ENCODE measurements around the gene PGAP6. TPM values are rescaled to one million over a fixed set of nuclear protein-coding genes. Genes with fewer than 3 reads are reported as not detected.

PGAP6 gene
- total RNA-seq, 1 donor from 2014 or later: 44.5 TPM

- Mint-ChIP-seq H3K9me3 (no peaks in the 10 kb centered on the region), H3K27me3 (no peaks in the 10 kb centered on the region), H3K27ac (no peak overlapping the region), H3K4me3 (peak overlapping the region; percentile 75), H3K4me1 (peaks cover 53% of the 10 kb centered on the region), H3K36me3 (ENCODE audit: low read depth) (peaks cover 9% of the 10 kb centered on the region)
- no peak for ATAC-seq (ENCODE audit: low read depth)
- POLR2A ChIA-PET: interaction anchor here (1.8 kb wide), 1 partner anchor 89 kb away, joined by 6 read pairs; the partner anchor contains the start of gene FAM234A
- CTCF ChIA-PET: no interaction called here
- intact Hi-C loops (cut with micrococcal nuclease): no loop called here
- no peak for TF ChIP-seq CTCF (IDR thresholded peaks at IDR 0.05)
- no peak for DNase-seq
These were observed 57.7 kb downstream of the PGAP6 start for GRCh38 chr16:324201-324450.

GRCh38 chr16:322476-323143 lies 59.2 kb downstream of the PGAP6 start:
- ATAC-seq (ENCODE audit: low read depth) (no peak), DNase-seq (no peak)
- no peaks in the 10 kb centered on the region for H3K27me3 Mint-ChIP-seq
- peaks cover 56% of the 10 kb centered on the region for H3K4me1 Mint-ChIP-seq
- ChIA-PET CTCF (no interaction called here), POLR2A (no interaction called here)
- intact Hi-C loops (cut with micrococcal nuclease): no loop called here
- no peak for TF ChIP-seq CTCF (IDR thresholded peaks at IDR 0.05)
- peak overlapping the region; percentile 30 for H3K27ac Mint-ChIP-seq
- H3K4me3 Mint-ChIP-seq: no peak overlapping the region
- H3K9me3 Mint-ChIP-seq: no peaks in the 10 kb centered on the region
- H3K36me3 Mint-ChIP-seq (ENCODE audit: low read depth): peaks cover 22% of the 10 kb centered on the region

GRCh38 chr16:321532-321931 lies 60.2 kb downstream of the PGAP6 start:
- Mint-ChIP-seq H3K27me3 (no peaks in the 10 kb centered on the region), H3K4me1 (peaks cover 49% of the 10 kb centered on the region), H3K27ac (no peak overlapping the region), H3K9me3 (no peaks in the 10 kb centered on the region), H3K36me3 (ENCODE audit: low read depth) (peaks cover 24% of the 10 kb centered on the region), H3K4me3 (no peak overlapping the region)
- no peak for TF ChIP-seq CTCF (IDR thresholded peaks at IDR 0.05)
- ChIA-PET CTCF (no interaction called here), POLR2A (interaction anchor here (0.7 to 1.6 kb wide), 2 partner anchors 31 to 87 kb away, joined by 3 to 4 read pairs; partner anchors contain the start of genes AXIN1 and FAM234A)
- ATAC-seq (ENCODE audit: low read depth): no peak
- intact Hi-C loops (cut with micrococcal nuclease): no loop called here
- no peak for DNase-seq

Other genes starting within 250 kb of the PGAP6 start
- gene NPRL3, start 243.3 kb downstream of the PGAP6 start, total RNA-seq: 40.4 and 42.5 TPM in 2 replicates
- gene HBZ, start 229.3 kb downstream of the PGAP6 start, total RNA-seq: not detected in 2 replicates
- gene HBM, start 216.0 kb downstream of the PGAP6 start, total RNA-seq: not detected in 2 replicates
- gene HBA2, start 209.1 kb downstream of the PGAP6 start, total RNA-seq: 90.7 and 104 TPM in 2 replicates
- gene HBA1, start 205.3 kb downstream of the PGAP6 start, total RNA-seq: 109 and 111 TPM in 2 replicates
- not detected in 2 replicates for gene HBQ1, start 201.5 kb downstream of the PGAP6 start, total RNA-seq
- gene LUC7L, start 152.5 kb downstream of the PGAP6 start, total RNA-seq: 85.0 and 100 TPM in 2 replicates
- 45.9 and 49.6 TPM in 2 replicates for gene FAM234A, start 147.2 kb downstream of the PGAP6 start, total RNA-seq
- gene RGS11, start 106.0 kb downstream of the PGAP6 start, total RNA-seq: not detected in 2 replicates
- not detected in 2 replicates for gene ARHGDIG, start 101.4 kb downstream of the PGAP6 start, total RNA-seq
- not detected in 2 replicates for gene PDIA2, start 98.8 kb downstream of the PGAP6 start, total RNA-seq
- 27.9 and 30.6 TPM in 2 replicates for gene AXIN1, start 29.3 kb downstream of the PGAP6 start, total RNA-seq
- 82.4 and 87.3 TPM in 2 replicates for gene MRPL28, start 11.4 kb downstream of the PGAP6 start, total RNA-seq
- 29.9 and 32.9 TPM in 2 replicates for gene NME4, start 15.2 kb upstream of the PGAP6 start, total RNA-seq
- 4.4 and 6.7 TPM in 2 replicates for gene DECR2, start 19.9 kb upstream of the PGAP6 start, total RNA-seq
- 32.2 and 35.4 TPM in 2 replicates for gene RAB11FIP3, start 43.7 kb upstream of the PGAP6 start, total RNA-seq
- gene CAPN15, start 145.7 kb upstream of the PGAP6 start, total RNA-seq: 77.0 and 95.1 TPM in 2 replicates
- gene PRR35, start 178.4 kb upstream of the PGAP6 start, total RNA-seq: not detected in 2 replicates
- gene NHLRC4, start 185.0 kb upstream of the PGAP6 start, total RNA-seq: 0.83 and 1.0 TPM in 2 replicates
- 46.7 and 53.1 TPM in 2 replicates for gene PIGQ, start 188.0 kb upstream of the PGAP6 start, total RNA-seq
- gene RAB40C, start 208.1 kb upstream of the PGAP6 start, total RNA-seq: 10.5 and 13.1 TPM in 2 replicates
- 0.42 and 0.47 TPM in 2 replicates for gene WFIKKN1, start 249.0 kb upstream of the PGAP6 start, total RNA-seq

Data from activated B cell treated with CpG ODN at 0.5 μM for 24 hours (primary cell).